GM18526 (cell line): ENCODE measurements around the gene KRT74.

ENCODE experiments used
- POLR2A ChIP-seq: IDR thresholded peaks from 3 replicates; pipeline ENCODE4 v1.6.1; 2011; ENCODE audit not compliant: insufficient read length; ENCODE audit errors: extremely low read depth

Gene KRT74

GRCh38 chr12:52585066-52585465, 11.4 kb upstream of the KRT74 start:
- TF ChIP-seq POLR2A, result no peak

GRCh38 chr12:52584156-52584682, 10.6 kb upstream of the KRT74 start:
- no peak for TF ChIP-seq POLR2A

GRCh38 chr12:52582971-52583456, 9.4 kb upstream of the KRT74 start:
- no peak for TF ChIP-seq POLR2A

GRCh38 chr12:52582486-52582885, 8.8 kb upstream of the KRT74 start:
- no peak for TF ChIP-seq POLR2A

GRCh38 chr12:52581481-52581880, 7.8 kb upstream of the KRT74 start:
- TF ChIP-seq POLR2A, result no peak

GRCh38 chr12:52581066-52581465, 7.4 kb upstream of the KRT74 start:
- TF ChIP-seq POLR2A, result no peak

- TF ChIP-seq POLR2A, result no peak
These were observed 6.9 kb upstream of the KRT74 start for GRCh38 chr12:52580496-52580895.

GRCh38 chr12:52579468-52580465, 6.1 kb upstream of the KRT74 start:
- no peak for TF ChIP-seq POLR2A

- TF ChIP-seq POLR2A, result no peak
These were observed 4.8 kb upstream of the KRT74 start for GRCh38 chr12:52578469-52578868.

GRCh38 chr12:52577316-52577715, 3.7 kb upstream of the KRT74 start:
- no peak for TF ChIP-seq POLR2A

GRCh38 chr12:52575948-52576347, 2.3 kb upstream of the KRT74 start:
- TF ChIP-seq POLR2A, result no peak

- no peak for TF ChIP-seq POLR2A
These were observed 1.6 kb upstream of the KRT74 start for GRCh38 chr12:52575256-52575655.

- TF ChIP-seq POLR2A, result no peak
These were observed 337 bp downstream of the KRT74 start for GRCh38 chr12:52573306-52573705.

GRCh38 chr12:52570511-52570910, 3.1 kb downstream of the KRT74 start:
- TF ChIP-seq POLR2A, result no peak

- no peak for TF ChIP-seq POLR2A
These were observed 5.5 kb downstream of the KRT74 start for GRCh38 chr12:52568111-52568510.

- TF ChIP-seq POLR2A, result no peak
These were observed 6.8 kb downstream of the KRT74 start for GRCh38 chr12:52566847-52567291.
